Activated naive CD8-positive, alpha-beta T cell treated with anti-CD3 and anti-CD28 coated beads, Interleukin-2, amount 10 ng/mL, durations not matched to agents 7 days and 5 days (primary cell): ENCODE measurements around the gene SCAP. TPM values are rescaled to one million over a fixed set of nuclear protein-coding genes. Genes with fewer than 3 reads are reported as not detected.
A peak's percentile ranks its signal among the peaks of the same experiment; 100 is the strongest.
"Not testable (repeated sequence)": the region's sequence is repeated elsewhere in the genome, so short reads cannot be mapped to it uniquely, and the experiment has no call there.

Experiments used
- ATAC-seq: fragments of 150-1000 bp; cut with Tn5 transposase; one replicate; pipeline ENCODE4 v1.10.0; 2021; ENCODE audit warnings: low read depth, moderate library complexity
- POLR2A ChIA-PET: fragments of 350-600 bp; sonication (Branson Sonifier 250); formaldehyde crosslinking; loops from one replicate; lab custom pipeline; 2021; ENCODE audit warnings: antibody characterized with exemption; lab: Charles Lee
- DNase-seq: peaks from one replicate; pipeline ENCODE4 v3.0.0; 2021
- H3K27ac Mint-ChIP-seq: one replicate; pipeline ENCODE4 v1.8.0; 2022; ENCODE audit warnings: mild to moderate bottlenecking, mixed read lengths
- H3K27me3 Mint-ChIP-seq: one replicate; pipeline ENCODE4 v1.8.0; 2022; ENCODE audit warnings: mild to moderate bottlenecking, moderate library complexity, mixed read lengths
- H3K36me3 Mint-ChIP-seq: one replicate; pipeline ENCODE4 v1.8.0; 2021; ENCODE audit warnings: mild to moderate bottlenecking, mixed read lengths
- H3K4me1 Mint-ChIP-seq: one replicate; pipeline ENCODE4 v1.8.0; 2021; ENCODE audit warnings: mixed read lengths
- H3K4me3 Mint-ChIP-seq: one replicate; pipeline ENCODE4 v1.8.0; 2022; ENCODE audit warnings: mild to moderate bottlenecking, moderate library complexity, mixed read lengths
- H3K9me3 Mint-ChIP-seq: one replicate; pipeline ENCODE4 v1.8.0; 2021; ENCODE audit warnings: mixed read lengths
- total RNA-seq, 2 experiments: library from RNA; stranded (reverse); gene quantifications; one replicate each; pipeline ENCODE4 v1.2.3, GENCODE V29; 2021

The SCAP gene
- total RNA-seq, 2 experiments from 2014 or later = 73.5 to 80.1 TPM

- Mint-ChIP-seq H3K4me1 (peaks cover 37% of the 10 kb centered on the region), H3K36me3 (peaks cover 9% of the 10 kb centered on the region), H3K27me3 (no peaks in the 10 kb centered on the region), H3K27ac (peak overlapping the region; percentile 100), H3K4me3 (peak overlapping the region; percentile 99), H3K9me3 (no peaks in the 10 kb centered on the region)
- DNase-seq = peak; percentile 86
- POLR2A ChIA-PET = interaction anchor here (0.7 to 1.6 kb wide), 7 partner anchors 32 to 1252 kb away, joined by 3 to 7 read pairs (median 4); partner anchors contain the start of genes ELP6 and NBEAL2
- peak; percentile 51 for ATAC-seq
Measured at GRCh38 chr3:47381317-47382157, 94.2 kb downstream of the SCAP start.

DNA sequence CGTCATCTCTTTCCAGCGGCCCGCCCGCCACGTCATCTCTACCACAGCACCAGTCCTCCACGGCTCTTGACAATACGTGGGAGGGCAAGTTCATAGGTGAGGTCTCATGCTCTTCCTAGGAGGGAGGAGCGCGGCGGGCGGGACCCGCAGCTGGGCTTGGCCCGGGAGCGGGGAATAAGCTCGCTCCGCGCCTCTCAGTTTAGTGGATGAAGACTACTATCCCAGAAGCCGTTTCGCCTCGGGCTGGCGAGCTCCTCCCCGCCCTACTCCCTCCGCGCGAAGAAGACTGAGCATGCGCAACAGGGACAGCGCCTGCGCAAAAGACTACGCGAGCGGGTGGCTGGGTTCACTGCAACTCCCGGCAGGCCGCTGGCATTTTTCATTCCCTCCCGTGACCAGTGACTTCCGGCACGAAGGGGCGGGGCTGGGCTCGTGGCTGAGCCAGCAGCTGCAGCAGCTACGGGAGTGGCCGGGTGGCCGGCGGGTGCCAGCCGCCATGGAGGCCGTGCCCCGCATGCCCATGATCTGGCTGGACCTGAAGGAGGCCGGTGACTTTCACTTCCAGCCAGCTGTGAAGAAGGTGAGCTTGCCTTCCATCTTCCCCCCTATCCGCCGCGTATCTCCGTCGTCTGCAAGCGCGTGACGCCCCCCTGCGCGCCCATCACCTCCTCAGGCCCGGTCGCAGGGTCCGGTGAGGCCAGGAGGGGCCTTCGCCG is 95.0 kb downstream of the SCAP start, which contains the start of gene PTPN23:
Gene PTPN23 (plus strand): TSS at position 421 of the 716 bp plus-strand sequence. CDS start 76 bp downstream, at position 497.
- DNase-seq = peak; percentile 97
- no peaks in the 10 kb centered on the region for H3K27me3 Mint-ChIP-seq
- H3K9me3 Mint-ChIP-seq = no peaks in the 10 kb centered on the region

DNA sequence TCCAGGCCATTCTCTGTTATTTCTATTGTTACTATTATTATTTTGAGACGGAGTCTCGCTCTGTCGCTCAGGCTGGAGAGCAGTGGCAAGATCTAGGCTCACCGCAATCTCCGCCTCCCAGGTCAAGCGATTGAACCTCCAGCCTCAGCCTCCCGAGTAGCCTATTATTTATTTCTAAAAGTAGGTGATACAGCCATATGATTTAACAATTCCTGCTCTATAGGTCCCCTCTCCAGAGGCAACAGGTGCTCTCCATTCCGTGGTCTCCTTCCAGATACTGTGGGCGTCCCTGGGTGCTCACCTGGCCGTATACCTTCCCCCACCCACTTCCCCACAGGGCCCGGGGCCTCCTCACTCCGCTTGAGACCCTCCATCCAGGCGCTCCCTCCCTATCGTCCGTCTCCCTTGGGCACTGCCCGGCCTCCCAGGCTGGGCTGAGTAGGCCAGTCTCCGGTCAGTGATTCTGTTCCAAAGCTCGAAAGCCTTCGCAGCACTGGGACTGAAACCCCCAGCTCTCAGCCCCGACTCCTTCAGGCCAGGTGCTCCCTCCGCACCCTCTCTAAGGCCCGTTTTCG is 95.6 kb downstream of the SCAP start:
- H3K27ac Mint-ChIP-seq = peak overlapping the region; percentile 100
- no peak for ATAC-seq
- H3K4me3 Mint-ChIP-seq = peak overlapping the region; percentile 99
- H3K4me1 Mint-ChIP-seq = peaks cover 32% of the 10 kb centered on the region
- no peaks in the 10 kb centered on the region for H3K9me3 Mint-ChIP-seq
- no peaks in the 10 kb centered on the region for H3K27me3 Mint-ChIP-seq
- H3K36me3 Mint-ChIP-seq = peaks cover 8% of the 10 kb centered on the region
- POLR2A ChIA-PET = interaction anchor here (0.7 to 2.1 kb wide), 10 partner anchors 33 to 454 kb away, joined by 3 to 8 read pairs (median 4); partner anchors contain the start of genes ELP6, KIF9, KLHL18 and NBEAL2
- DNase-seq = no peak

More for the DNA sequence above, 95.0 kb downstream of the SCAP start, which contains the start of gene PTPN23:
- ATAC-seq = peak; percentile 85
- H3K4me1 Mint-ChIP-seq = peaks cover 34% of the 10 kb centered on the region
- POLR2A ChIA-PET = interaction anchor here (0.5 to 2.1 kb wide), 13 partner anchors 9 to 454 kb away, joined by 3 to 8 read pairs (median 3); partner anchors contain the start of genes ELP6, KIF9, KLHL18 and NBEAL2
- peak within 1 kb of the TSS; percentile 100 for H3K27ac Mint-ChIP-seq
- H3K36me3 Mint-ChIP-seq = peaks cover 8% of the 10 kb centered on the region
- peak within 1 kb of the TSS; percentile 99 for H3K4me3 Mint-ChIP-seq

DNA sequence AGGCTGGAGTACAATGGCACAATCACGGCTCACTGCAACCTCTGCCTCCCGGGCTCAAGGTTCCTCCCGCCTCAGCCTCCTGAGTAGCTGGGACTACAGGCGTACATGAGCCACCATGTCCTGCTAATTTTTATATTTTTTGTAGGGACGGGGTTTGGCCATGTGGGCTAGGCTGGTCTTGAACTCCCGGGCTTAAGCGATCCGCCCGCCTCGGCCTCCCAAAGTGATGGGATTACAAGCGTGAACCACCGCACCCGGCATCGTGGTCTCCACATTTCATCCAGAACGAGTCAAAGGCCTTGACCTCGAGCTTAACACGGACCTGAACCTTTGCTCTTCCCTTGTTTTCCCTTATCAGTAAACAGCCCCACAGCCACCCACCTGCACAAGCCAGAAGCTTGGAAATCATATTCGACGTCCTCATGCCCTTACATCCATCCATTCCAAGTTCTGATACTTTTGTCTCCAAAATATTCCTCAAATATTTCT is 96.3 kb downstream of the SCAP start:
- peaks cover 8% of the 10 kb centered on the region for H3K36me3 Mint-ChIP-seq
- H3K4me3 Mint-ChIP-seq = peak overlapping the region; percentile 99
- POLR2A ChIA-PET = interaction anchor here (2.1 kb wide), 1 partner anchor 215 kb away, joined by 8 read pairs; the partner anchor contains the start of gene SETD2
- ATAC-seq (no peak), DNase-seq (no peak)
- H3K27me3 Mint-ChIP-seq = no peaks in the 10 kb centered on the region
- H3K9me3 Mint-ChIP-seq = no peaks in the 10 kb centered on the region
- peak overlapping the region; percentile 100 for H3K27ac Mint-ChIP-seq
- peaks cover 32% of the 10 kb centered on the region for H3K4me1 Mint-ChIP-seq

GRCh38 chr3:47378869-47379268 is 96.9 kb downstream of the SCAP start:
- peaks cover 32% of the 10 kb centered on the region for H3K4me1 Mint-ChIP-seq
- no peak overlapping the region for H3K4me3 Mint-ChIP-seq
- DNase-seq (no peak), ATAC-seq (no peak)
- peaks cover 2% of the 10 kb centered on the region for H3K27me3 Mint-ChIP-seq
- POLR2A ChIA-PET = interaction anchor here (2.1 kb wide), 1 partner anchor 215 kb away, joined by 8 read pairs; the partner anchor contains the start of gene SETD2
- H3K36me3 Mint-ChIP-seq = peaks cover 8% of the 10 kb centered on the region
- H3K9me3 Mint-ChIP-seq = no peaks in the 10 kb centered on the region
- H3K27ac Mint-ChIP-seq = no peak overlapping the region

GRCh38 chr3:47377186-47377585 is 98.6 kb downstream of the SCAP start:
- DNase-seq = no peak
- Mint-ChIP-seq H3K4me1 (peaks cover 25% of the 10 kb centered on the region), H3K27me3 (peaks cover 8% of the 10 kb centered on the region), H3K27ac (no peak overlapping the region), H3K4me3 (no peak overlapping the region), H3K36me3 (peaks cover 2% of the 10 kb centered on the region), H3K9me3 (no peaks in the 10 kb centered on the region)
- no peak for ATAC-seq
- POLR2A ChIA-PET = no interaction called here

- ATAC-seq (no peak), DNase-seq (no peak)
- Mint-ChIP-seq H3K4me3 (no peak overlapping the region), H3K9me3 (no peaks in the 10 kb centered on the region), H3K27ac (no peak overlapping the region), H3K4me1 (peaks cover 20% of the 10 kb centered on the region), H3K36me3 (peaks cover 2% of the 10 kb centered on the region), H3K27me3 (peaks cover 10% of the 10 kb centered on the region)
- POLR2A ChIA-PET = no interaction called here
Measured at GRCh38 chr3:47376393-47376792, 99.3 kb downstream of the SCAP start.

DNA sequence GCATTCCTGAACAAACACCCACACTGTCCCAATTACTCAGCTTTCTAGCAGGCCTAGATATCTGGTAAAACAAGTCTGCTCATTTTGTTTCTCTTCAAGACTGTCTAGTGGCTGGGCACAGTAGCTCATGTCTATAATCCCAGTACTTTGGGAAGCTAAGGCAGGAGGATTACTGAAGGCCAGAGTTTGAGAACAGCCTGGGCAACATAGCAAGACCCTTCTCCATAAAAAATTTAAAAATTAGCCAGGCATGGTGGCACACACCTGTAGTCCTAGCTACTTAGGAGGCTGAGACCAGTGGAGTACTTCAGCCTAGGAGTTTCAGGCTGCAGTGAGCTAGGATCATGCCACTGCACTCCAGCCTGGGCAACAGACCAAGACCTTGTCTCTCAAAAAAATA is 101.2 kb downstream of the SCAP start:
- no peak overlapping the region for H3K27ac Mint-ChIP-seq
- peaks cover 11% of the 10 kb centered on the region for H3K27me3 Mint-ChIP-seq
- DNase-seq = no peak
- no peak for ATAC-seq
- no peaks in the 10 kb centered on the region for H3K36me3 Mint-ChIP-seq
- peaks cover 13% of the 10 kb centered on the region for H3K4me1 Mint-ChIP-seq
- POLR2A ChIA-PET = interaction anchor here (0.7 kb wide), 1 partner anchor 10 kb away, joined by 4 read pairs; no protein-coding TSS in a partner anchor
- no peak overlapping the region for H3K4me3 Mint-ChIP-seq
- H3K9me3 Mint-ChIP-seq = no peaks in the 10 kb centered on the region

GRCh38 chr3:47370887-47371697 is 104.6 kb downstream of the SCAP start:
- H3K4me3 Mint-ChIP-seq = no peak overlapping the region

DNA sequence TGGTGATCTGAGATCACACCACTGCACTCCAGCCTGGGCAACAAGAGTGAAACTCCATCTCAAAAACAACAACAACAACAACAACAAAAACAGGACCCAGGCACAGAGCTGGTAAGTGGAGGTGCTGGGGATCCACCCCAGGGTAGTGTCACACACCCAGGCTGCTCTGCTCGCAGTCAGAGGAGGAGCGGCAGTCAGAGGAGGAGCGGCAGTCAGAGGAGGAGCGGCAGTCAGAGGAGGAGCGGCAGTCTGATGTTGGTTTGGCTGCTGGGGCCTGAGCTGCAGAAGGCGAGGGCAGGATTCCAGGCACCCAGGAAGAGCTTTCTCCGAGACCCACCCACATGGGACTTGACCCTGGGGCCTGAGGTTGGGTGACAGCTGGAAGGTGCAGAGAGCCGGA is 105.7 kb downstream of the SCAP start:
- H3K9me3 Mint-ChIP-seq, DNase-seq, H3K4me3 Mint-ChIP-seq, H3K36me3 Mint-ChIP-seq, H3K4me1 Mint-ChIP-seq, ATAC-seq, H3K27ac Mint-ChIP-seq: not testable (repeated sequence)
- POLR2A ChIA-PET = interaction anchor here (0.6 kb wide), 1 partner anchor 46 kb away, joined by 3 read pairs; no protein-coding TSS in a partner anchor
- peaks cover 20% of the 10 kb centered on the region for H3K27me3 Mint-ChIP-seq

More at GRCh38 chr3:47370887-47371697, 104.6 kb downstream of the SCAP start:
- POLR2A ChIA-PET = interaction anchor here (0.5 kb wide), 1 partner anchor 338 kb away, joined by 3 read pairs; no protein-coding TSS in a partner anchor
- Mint-ChIP-seq H3K27ac (no peak overlapping the region), H3K9me3 (no peaks in the 10 kb centered on the region), H3K4me1 (peaks cover 2% of the 10 kb centered on the region), H3K27me3 (peaks cover 17% of the 10 kb centered on the region), H3K36me3 (no peaks in the 10 kb centered on the region)
- DNase-seq (peak; percentile 49), ATAC-seq (no peak)

GRCh38 chr3:47367631-47368030 is 108.1 kb downstream of the SCAP start:
- ATAC-seq (no peak), DNase-seq (no peak)
- POLR2A ChIA-PET = no interaction called here
- no peak overlapping the region for H3K4me3 Mint-ChIP-seq
- no peaks in the 10 kb centered on the region for H3K9me3 Mint-ChIP-seq
- no peak overlapping the region for H3K27ac Mint-ChIP-seq
- H3K27me3 Mint-ChIP-seq = peaks cover 15% of the 10 kb centered on the region
- no peaks in the 10 kb centered on the region for H3K36me3 Mint-ChIP-seq
- peaks cover 8% of the 10 kb centered on the region for H3K4me1 Mint-ChIP-seq

DNA sequence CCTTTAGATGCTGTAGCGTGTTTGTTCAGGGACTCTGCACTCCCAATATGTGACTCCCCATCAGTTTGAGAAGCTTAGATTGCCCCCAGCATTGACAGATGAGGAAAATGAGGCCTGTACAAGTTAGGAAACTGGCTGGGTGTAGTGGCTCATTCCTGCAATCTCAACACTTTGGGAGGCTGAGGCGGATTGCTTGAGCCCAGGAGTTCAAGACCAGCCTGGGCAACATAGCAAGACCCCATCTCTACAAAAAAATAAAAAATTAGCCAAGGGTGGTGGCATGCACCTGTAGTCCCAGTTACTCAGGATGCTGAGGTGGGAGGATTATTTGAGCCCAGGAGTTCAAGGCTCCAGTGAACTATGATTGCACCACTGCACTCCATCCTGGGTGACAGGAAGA is 108.9 kb downstream of the SCAP start:
- Mint-ChIP-seq H3K27me3 (peaks cover 12% of the 10 kb centered on the region), H3K9me3 (peaks cover 4% of the 10 kb centered on the region), H3K27ac (no peak overlapping the region), H3K4me1 (peaks cover 14% of the 10 kb centered on the region), H3K4me3 (no peak overlapping the region), H3K36me3 (peaks cover 2% of the 10 kb centered on the region)
- no peak for ATAC-seq
- POLR2A ChIA-PET = no interaction called here
- DNase-seq = no peak
